Activated T-cell treated with anti-CD3 and anti-CD28 coated beads, Interleukin-2, amount 50 U/mL, for 24 hours (primary cell): ENCODE results near the gene AMOTL1.

ENCODE experiments used
- DNase-seq: peaks from one replicate; pipeline ENCODE4 v3.0.0-alpha.2; 2020
- H3K27ac Mint-ChIP-seq: 2 replicates; pipeline ENCODE4 v1.8.0; 2020; ENCODE audit warnings: mild to moderate bottlenecking, mixed read lengths
- H3K27me3 Mint-ChIP-seq: 2 replicates; pipeline ENCODE4 v1.8.0; 2020; ENCODE audit warnings: mixed read lengths
- H3K36me3 Mint-ChIP-seq: 2 replicates; pipeline ENCODE4 v1.8.0; 2020; ENCODE audit warnings: low read depth, mixed read lengths
- H3K4me1 Mint-ChIP-seq: 2 replicates; pipeline ENCODE4 v1.8.0; 2020; ENCODE audit warnings: low read depth, mixed read lengths
- H3K4me3 Mint-ChIP-seq: 2 replicates; pipeline ENCODE4 v1.8.0; 2020; ENCODE audit warnings: mild to moderate bottlenecking, moderate library complexity, mixed read lengths
- H3K9me3 Mint-ChIP-seq: 2 replicates; pipeline ENCODE4 v1.8.0; 2020; ENCODE audit warnings: mixed read lengths

AMOTL1 gene, protein sequence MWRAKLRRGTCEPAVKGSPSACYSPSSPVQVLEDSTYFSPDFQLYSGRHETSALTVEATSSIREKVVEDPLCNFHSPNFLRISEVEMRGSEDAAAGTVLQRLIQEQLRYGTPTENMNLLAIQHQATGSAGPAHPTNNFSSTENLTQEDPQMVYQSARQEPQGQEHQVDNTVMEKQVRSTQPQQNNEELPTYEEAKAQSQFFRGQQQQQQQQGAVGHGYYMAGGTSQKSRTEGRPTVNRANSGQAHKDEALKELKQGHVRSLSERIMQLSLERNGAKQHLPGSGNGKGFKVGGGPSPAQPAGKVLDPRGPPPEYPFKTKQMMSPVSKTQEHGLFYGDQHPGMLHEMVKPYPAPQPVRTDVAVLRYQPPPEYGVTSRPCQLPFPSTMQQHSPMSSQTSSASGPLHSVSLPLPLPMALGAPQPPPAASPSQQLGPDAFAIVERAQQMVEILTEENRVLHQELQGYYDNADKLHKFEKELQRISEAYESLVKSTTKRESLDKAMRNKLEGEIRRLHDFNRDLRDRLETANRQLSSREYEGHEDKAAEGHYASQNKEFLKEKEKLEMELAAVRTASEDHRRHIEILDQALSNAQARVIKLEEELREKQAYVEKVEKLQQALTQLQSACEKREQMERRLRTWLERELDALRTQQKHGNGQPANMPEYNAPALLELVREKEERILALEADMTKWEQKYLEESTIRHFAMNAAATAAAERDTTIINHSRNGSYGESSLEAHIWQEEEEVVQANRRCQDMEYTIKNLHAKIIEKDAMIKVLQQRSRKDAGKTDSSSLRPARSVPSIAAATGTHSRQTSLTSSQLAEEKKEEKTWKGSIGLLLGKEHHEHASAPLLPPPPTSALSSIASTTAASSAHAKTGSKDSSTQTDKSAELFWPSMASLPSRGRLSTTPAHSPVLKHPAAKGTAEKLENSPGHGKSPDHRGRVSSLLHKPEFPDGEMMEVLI

DNA sequence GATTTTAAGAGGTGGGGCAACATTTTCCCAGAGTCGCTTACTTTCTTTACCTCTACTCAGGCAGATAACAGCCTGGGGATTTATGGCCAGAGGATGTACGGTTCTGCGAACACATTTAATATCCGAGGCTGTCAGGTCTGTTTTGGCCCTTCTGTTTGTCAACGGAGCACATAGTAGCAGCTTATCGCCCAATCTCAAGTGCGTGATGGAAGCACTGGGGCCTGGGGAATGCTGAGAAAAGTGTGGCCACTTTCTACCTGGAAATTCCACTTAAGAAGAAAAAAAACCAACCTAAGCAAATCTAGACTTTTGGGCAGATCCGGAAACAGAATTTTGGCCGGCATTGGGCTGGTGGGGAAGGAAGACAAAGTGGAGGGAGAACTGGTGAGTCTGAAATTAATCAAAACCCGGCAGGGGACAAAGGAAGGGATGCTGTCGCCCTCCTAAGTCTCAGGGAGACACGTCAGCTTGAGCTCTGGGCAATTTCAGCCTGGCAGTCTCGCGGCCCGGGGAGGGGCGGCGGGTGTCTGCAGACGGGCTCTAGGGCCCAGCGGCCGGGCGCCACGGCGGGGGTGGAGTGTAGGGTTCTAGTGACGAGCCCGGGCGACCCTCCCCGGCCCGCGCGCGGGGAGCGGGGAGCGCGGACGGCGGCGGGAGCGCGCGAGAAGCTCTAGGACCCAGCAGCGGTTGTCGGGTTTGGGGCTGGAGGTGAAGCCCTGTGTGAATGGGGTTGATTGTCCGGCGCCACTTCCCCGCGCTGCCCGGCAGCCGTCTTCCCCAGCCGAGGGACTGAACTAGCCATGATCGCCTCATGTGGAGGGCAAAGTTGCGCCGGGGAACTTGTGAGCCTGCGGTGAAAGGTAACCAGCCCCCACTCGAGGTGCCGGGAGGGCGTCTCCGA lies at the start of gene AMOTL1:
TSS of gene AMOTL1 (plus strand) at position 656 of the 901 bp plus-strand sequence. CDS start at position 812, 156 bp downstream.
- DNase-seq: peak; percentile 42
- Mint-ChIP-seq H3K4me3 (peak within 1 kb of the TSS; percentile 74), H3K36me3 (no peaks in the 10 kb centered on the region), H3K9me3 (no peaks in the 10 kb centered on the region), H3K4me1 (peaks cover 9% of the 10 kb centered on the region), H3K27ac (no peak within 1 kb of the TSS), H3K27me3 (peaks cover 40% of the 10 kb centered on the region)

DNA sequence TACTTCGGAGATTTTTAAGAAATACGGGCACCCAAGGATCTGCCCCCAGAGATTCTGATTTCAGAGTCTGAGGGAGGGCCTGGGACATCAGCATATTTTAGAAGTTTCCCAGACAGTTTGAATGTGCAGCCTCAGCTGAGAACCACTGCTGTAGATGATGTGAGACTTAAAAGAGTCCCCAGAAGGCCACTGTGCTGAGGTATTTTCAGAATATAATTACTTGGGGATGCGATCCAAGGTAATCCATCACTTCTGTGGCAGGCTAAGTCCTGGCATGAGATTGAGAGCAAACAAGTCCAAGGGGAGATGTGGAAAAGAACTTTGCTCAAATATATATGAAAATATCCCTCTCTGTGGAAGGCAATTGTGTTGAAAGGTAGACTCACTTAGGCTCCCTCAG lies 48.3 kb upstream of the AMOTL1 start:
- Mint-ChIP-seq H3K27ac (no peak overlapping the region), H3K4me1 (no peaks in the 10 kb centered on the region), H3K27me3 (peaks cover 29% of the 10 kb centered on the region), H3K36me3 (no peaks in the 10 kb centered on the region), H3K9me3 (no peaks in the 10 kb centered on the region), H3K4me3 (no peak overlapping the region)
- no peak for DNase-seq

DNA sequence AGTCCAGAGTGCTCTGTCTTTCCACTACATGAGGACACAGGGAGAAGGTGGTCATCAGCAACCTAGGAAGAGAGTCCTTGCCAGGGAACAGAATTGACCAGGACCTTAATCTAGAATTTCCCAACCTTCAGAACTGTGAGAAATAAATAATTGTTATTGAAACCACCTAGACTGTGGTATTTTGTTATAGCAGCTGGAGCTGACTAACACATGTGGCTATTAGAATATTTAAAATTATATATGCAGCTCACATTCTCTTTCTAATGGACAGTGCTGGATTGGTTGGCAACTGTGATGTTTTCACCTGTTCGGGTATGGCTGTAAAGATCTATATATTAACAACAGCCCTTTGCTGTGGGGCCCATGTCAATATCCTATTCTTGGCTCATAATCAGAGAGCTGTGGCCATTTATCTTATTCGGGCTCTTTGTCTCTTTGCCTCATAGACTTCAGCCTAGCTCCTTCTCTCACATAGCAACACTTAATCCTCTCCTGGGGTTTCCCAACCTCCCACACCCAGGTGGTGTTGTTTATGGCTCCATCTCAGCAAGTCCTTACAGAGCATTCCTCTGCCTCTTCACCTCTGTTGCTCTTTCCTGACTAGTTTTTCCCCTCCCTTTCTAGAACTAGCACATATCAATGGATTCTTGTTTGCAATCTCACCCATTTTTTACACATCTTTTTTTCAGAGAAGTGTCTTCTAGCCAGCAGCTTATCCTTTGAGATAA lies 46.4 kb upstream of the AMOTL1 start:
- no peak overlapping the region for H3K27ac Mint-ChIP-seq
- peaks cover 14% of the 10 kb centered on the region for H3K27me3 Mint-ChIP-seq
- no peak for DNase-seq
- H3K9me3 Mint-ChIP-seq: no peaks in the 10 kb centered on the region
- no peaks in the 10 kb centered on the region for H3K36me3 Mint-ChIP-seq
- H3K4me3 Mint-ChIP-seq: no peak overlapping the region
- no peaks in the 10 kb centered on the region for H3K4me1 Mint-ChIP-seq

DNA sequence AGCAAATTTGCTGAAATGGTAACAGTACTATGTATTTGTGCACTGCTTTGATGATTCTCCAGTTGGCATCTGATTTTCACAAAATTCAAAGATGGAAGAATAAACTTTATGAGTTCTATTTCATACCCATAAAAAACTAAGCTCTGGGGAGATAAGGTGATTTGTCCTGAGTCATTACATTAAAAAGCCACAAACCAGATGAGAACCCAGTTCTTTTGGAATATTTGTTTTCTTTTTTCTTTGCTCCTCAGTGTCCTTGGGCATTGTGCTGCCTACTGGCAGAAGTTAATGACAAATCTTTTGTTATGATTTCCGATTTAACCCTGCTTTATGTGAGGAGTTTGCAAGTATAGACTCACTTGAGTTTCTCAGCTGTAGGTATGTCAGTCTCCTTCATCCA lies 45.4 kb upstream of the AMOTL1 start:
- H3K4me1 Mint-ChIP-seq: no peaks in the 10 kb centered on the region
- H3K36me3 Mint-ChIP-seq: no peaks in the 10 kb centered on the region
- peaks cover 14% of the 10 kb centered on the region for H3K27me3 Mint-ChIP-seq
- no peaks in the 10 kb centered on the region for H3K9me3 Mint-ChIP-seq
- no peak for DNase-seq
- H3K4me3 Mint-ChIP-seq: no peak overlapping the region
- H3K27ac Mint-ChIP-seq: no peak overlapping the region

DNA sequence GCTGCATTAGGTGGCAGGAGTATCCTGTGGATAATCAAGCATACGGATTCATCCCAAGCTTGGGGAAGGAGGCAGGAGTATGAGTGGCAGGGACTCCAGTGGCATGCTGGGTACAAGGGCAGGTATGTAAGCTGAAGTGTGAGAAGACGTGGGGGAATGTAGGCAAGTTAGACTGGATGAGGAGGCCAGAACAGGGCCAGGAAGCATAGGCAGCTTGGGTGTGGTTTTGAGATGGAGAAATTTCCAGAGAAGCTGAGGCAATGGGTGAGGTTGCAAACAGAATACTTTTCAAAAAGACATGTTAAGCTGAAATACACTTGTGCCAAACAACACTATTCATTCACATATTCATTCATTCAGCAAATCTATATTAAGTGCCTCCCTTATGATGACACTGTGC lies 43.1 kb upstream of the AMOTL1 start:
- H3K27me3 Mint-ChIP-seq: peaks cover 11% of the 10 kb centered on the region
- DNase-seq: no peak
- no peaks in the 10 kb centered on the region for H3K4me1 Mint-ChIP-seq
- H3K4me3 Mint-ChIP-seq: no peak overlapping the region
- H3K36me3 Mint-ChIP-seq: no peaks in the 10 kb centered on the region
- H3K27ac Mint-ChIP-seq: no peak overlapping the region
- H3K9me3 Mint-ChIP-seq: no peaks in the 10 kb centered on the region

DNA sequence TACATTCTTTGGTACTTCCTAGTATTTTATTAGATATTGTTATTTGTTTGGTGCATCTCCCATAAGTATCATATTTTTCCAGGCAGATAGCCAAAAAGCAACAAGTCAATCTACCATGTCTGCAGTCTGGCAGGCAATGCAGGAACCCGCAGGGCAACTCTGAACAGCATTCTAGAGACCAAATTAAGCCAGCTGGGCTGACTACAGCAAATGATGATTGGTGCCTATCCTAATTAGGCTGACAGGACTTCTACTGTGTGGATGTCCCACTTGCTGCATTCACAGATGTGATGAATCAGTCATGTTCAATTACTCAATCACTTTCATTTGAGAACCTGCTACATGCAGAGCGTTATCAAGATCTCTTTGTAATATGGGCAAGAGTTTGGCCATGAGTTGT lies 40.3 kb upstream of the AMOTL1 start:
- Mint-ChIP-seq H3K27me3 (peaks cover 4% of the 10 kb centered on the region), H3K27ac (no peak overlapping the region), H3K4me1 (no peaks in the 10 kb centered on the region), H3K4me3 (no peak overlapping the region), H3K36me3 (no peaks in the 10 kb centered on the region), H3K9me3 (no peaks in the 10 kb centered on the region)
- no peak for DNase-seq

DNA sequence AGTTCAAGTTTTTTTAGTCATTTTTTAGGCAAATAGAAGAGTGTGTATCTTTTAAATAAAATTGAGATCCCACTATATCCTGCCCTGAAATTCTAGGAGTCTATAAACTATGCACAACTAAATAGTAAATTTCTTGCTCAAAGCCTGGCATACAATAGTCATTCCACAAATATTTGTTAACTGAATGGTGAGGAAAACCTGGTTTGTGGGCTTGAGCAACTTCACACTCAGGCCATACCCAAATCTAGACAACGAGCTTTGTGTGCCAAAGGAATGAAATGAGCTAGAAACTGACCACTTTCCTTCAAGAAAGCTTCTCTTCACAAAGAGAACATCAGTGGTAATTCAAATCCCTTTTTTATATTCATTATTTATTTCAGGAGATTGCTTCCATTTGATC lies 39.6 kb upstream of the AMOTL1 start:
- peaks cover 7% of the 10 kb centered on the region for H3K27me3 Mint-ChIP-seq
- H3K9me3 Mint-ChIP-seq: no peaks in the 10 kb centered on the region
- no peak overlapping the region for H3K27ac Mint-ChIP-seq
- H3K4me1 Mint-ChIP-seq: no peaks in the 10 kb centered on the region
- H3K4me3 Mint-ChIP-seq: no peak overlapping the region
- no peak for DNase-seq
- no peaks in the 10 kb centered on the region for H3K36me3 Mint-ChIP-seq

DNA sequence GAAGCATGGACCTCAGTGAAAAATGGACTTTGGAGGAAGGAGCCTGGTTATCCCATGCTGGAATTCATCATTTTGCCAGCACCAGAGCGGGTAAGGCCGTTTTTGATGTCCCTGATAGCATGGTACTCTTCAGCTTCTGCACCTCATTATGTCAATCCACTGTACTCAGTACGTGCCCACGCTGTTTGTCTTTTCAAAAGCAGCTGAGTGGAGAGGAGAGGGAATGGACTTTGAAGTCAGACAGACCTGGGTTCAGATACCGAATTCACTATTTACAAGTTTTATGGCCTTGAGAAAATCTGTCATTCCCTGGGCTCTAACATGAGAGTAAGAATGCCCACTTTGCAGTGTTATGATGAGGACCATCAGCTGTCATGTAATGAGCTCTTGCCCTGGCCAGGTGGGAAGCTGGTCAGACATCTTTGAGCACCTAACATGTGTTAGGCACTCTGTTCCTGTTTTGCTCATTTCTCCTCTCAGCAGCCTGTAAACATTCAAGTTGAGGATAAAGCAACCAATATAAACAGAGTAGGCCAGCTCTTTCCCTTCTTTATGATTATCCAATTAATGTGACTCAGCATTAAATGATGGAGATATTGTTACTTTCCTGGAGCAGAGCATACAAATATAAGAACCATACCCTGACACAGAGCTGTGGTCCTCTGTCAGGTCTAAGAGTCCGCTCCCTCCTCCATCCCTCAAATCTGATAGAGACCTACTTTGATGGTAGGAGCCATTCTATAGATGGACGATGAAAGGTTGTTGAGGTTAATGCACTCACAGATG lies 39.0 kb upstream of the AMOTL1 start:
- H3K27me3 Mint-ChIP-seq: peaks cover 3% of the 10 kb centered on the region
- no peaks in the 10 kb centered on the region for H3K4me1 Mint-ChIP-seq
- no peaks in the 10 kb centered on the region for H3K36me3 Mint-ChIP-seq
- no peak overlapping the region for H3K27ac Mint-ChIP-seq
- DNase-seq: no peak
- no peak overlapping the region for H3K4me3 Mint-ChIP-seq
- H3K9me3 Mint-ChIP-seq: no peaks in the 10 kb centered on the region

DNA sequence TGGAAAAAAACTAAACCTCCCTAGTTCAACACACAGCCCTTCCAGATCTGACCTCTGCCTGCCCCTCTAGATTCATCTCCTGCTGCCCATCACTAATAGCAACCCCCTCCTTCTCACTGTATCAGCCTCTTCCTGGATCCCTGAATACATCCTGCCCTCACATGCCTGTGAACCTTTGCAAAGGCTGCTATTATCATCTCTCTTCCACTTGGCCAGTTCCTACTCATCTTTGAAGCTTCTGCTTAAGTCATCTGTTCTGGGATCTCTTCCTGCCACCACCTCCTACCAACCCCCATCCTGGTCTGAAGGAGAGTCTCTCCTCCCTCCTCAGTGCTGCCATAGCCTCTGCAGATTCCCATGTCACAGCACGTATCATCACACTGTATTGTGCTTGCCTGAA lies 38.0 kb upstream of the AMOTL1 start:
- Mint-ChIP-seq H3K9me3 (no peaks in the 10 kb centered on the region), H3K4me1 (peaks cover 1% of the 10 kb centered on the region), H3K27me3 (peaks cover 3% of the 10 kb centered on the region), H3K27ac (no peak overlapping the region), H3K36me3 (no peaks in the 10 kb centered on the region), H3K4me3 (no peak overlapping the region)
- no peak for DNase-seq

DNA sequence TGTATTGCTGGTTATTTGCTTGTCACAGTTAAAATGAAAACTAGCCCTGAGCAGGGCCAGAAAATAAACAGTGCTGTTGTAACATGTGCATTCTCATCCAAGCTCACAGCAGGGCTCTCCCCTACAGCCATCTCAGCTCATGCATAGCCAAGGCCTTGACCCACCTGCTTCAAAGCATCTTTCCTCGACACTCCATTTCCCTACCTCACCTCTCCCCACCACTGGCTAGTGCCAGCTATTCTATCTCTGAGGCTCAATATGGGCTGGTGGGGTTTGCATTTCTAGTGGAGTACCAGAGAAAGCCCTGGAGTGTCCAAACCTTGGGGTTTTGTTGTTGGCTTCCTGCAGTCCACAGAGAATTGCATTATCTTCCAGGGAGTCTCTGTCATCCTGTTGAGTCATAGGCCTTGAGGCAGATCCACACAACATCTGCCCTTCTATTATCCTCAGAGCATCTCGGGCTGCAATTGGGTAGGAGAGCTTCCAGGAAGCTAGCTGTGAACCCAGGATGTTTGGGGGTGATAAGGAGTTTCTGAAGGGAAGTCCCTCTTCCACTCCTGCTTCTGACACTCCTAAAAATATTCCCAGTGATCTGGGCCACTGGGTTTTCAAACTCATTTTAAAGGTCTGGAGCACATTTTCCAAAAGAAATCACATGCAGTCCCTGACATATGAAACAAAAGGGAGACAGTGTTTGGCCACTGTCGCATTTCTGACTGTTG lies 36.1 kb upstream of the AMOTL1 start:
- Mint-ChIP-seq H3K4me1 (peaks cover 1% of the 10 kb centered on the region), H3K36me3 (no peaks in the 10 kb centered on the region), H3K27ac (no peak overlapping the region), H3K27me3 (peaks cover 9% of the 10 kb centered on the region), H3K4me3 (no peak overlapping the region), H3K9me3 (no peaks in the 10 kb centered on the region)
- no peak for DNase-seq

DNA sequence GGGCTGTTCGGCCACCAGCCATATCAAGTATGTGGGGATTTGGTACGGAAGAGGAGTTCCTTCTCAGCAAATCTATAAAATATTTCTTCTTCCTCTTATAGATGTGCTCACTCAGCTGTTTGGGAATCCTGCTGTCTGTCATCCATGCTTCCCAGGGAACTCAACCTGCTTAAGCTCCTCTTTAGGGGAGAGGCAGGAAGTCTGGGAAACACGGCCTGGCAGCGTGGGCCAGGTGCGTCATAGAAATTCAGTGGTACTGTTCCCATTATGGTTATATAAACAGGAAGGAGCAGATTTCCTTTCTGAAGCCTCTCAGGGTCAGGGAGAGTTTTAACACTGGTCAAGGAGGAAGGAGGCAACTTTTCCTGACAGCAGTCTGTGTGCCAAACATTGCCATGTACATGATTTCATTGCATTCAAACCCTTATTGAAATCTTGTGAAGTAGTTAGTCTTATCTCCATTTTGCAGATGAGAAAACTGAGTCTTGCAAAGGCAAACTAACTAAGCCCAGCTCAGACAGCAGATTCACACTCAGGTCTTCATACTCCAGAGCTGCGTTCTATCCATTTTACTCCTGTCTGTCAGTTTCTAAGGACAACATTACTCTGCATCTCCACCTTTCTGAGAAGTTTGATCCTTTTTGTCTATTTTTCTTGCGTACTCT lies 35.4 kb upstream of the AMOTL1 start:
- Mint-ChIP-seq H3K27me3 (peaks cover 9% of the 10 kb centered on the region), H3K27ac (no peak overlapping the region)

DNA sequence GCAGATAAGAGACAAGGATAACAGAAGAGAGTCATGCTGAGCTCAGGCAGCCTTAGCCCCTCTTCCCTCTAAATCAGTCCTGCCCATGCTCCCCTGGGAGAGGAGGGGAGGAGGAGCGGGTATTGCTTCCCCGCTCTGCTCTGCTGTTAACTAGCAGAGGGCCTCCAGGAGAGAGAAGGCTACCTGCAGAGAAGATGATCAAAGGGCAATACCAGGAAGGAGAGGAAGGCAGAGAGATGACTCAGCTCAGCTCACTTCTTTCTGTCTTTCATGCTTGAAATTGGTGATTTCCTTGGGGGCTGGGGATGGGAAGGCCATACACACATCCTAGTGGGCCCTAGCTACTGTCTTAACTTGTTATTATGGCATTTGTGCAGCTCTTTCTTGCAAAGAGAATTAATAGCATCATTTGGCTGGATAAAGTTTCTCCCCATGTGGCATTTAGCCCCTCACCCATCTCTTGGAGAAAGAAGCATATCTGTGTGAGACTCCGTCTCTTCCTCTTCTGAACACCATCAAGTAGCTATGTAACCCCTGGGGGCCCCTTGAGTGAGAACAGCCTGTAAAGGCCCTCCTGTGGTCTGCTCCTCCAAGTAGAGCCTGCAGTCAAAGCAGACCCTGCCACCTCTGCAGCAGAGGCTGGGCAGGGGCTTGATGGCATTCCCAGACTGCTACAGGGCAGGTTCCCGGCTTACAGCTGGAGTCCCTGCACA lies 33.4 kb upstream of the AMOTL1 start:
- Mint-ChIP-seq H3K27ac (no peak overlapping the region), H3K36me3 (no peaks in the 10 kb centered on the region), H3K4me3 (no peak overlapping the region), H3K9me3 (no peaks in the 10 kb centered on the region), H3K27me3 (peaks cover 9% of the 10 kb centered on the region), H3K4me1 (peaks cover 1% of the 10 kb centered on the region)
- no peak for DNase-seq

More for the DNA sequence above, 35.4 kb upstream of the AMOTL1 start:
- H3K4me1 Mint-ChIP-seq: peaks cover 1% of the 10 kb centered on the region
- H3K9me3 Mint-ChIP-seq: no peaks in the 10 kb centered on the region
- no peak for DNase-seq
- no peaks in the 10 kb centered on the region for H3K36me3 Mint-ChIP-seq
- no peak overlapping the region for H3K4me3 Mint-ChIP-seq
